OCI-LY3 (cell line): ENCODE results near the gene GRAMD2B.

Experiments
- EZH2phosphoT487 ChIP-seq: fragments of 200-600 bp; shearing (Covaris generic); IDR thresholded peaks from 2 replicates; pipeline ENCODE4 v1.6.1; 2018; ENCODE audit warnings: antibody characterized with exemption, mixed run types, low read depth
- TF ChIP-seq, protein P1 (sequence below): fragments of 200-600, 300-600 bp; sonication (generic); IDR thresholded peaks from 2 replicates; pipeline ENCODE4 v1.5.1; 2014; ENCODE audit warnings: antibody characterized with exemption, low read length, low read depth

DNA sequence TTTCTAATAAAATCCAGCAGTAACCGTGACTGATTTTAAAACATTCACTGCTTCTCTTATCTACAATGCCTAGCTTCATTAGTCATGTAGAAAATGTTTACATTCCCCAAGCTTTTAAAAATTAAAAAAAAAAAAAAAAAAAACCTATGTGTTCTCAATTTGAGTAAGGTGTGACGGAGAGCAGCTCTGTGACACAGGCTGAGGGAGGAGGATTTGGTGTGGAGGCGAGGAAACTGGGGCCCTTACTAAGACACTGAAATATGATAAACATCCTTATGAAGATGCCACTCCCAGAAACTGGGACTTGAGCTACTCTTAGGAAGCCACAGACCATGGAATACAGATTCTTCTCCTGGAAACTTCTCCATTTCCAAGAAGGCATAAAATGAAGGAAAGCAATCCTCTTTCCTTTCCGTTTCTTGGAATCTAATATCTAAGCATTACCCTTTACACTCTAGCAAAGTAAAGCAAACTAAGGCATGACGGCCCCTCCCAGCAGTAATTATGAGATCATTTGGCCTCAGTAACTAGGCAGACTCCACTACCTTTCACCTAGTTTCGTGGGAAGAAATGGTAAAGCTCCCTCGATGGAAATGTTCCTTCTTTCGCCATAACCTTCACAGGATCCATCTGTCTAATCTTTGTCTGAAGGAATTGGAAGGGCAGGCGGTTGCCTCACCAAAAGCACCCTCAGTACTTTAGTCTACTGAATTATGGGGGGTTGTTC, 23.5 kb downstream of the GRAMD2B start:
- TF ChIP-seq, protein P1, sequence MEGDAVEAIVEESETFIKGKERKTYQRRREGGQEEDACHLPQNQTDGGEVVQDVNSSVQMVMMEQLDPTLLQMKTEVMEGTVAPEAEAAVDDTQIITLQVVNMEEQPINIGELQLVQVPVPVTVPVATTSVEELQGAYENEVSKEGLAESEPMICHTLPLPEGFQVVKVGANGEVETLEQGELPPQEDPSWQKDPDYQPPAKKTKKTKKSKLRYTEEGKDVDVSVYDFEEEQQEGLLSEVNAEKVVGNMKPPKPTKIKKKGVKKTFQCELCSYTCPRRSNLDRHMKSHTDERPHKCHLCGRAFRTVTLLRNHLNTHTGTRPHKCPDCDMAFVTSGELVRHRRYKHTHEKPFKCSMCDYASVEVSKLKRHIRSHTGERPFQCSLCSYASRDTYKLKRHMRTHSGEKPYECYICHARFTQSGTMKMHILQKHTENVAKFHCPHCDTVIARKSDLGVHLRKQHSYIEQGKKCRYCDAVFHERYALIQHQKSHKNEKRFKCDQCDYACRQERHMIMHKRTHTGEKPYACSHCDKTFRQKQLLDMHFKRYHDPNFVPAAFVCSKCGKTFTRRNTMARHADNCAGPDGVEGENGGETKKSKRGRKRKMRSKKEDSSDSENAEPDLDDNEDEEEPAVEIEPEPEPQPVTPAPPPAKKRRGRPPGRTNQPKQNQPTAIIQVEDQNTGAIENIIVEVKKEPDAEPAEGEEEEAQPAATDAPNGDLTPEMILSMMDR: no peak
- TF ChIP-seq EZH2phosphoT487: no peak
